ENCODE data around the gene MARCHF10. TPM values are rescaled to one million over a fixed set of nuclear protein-coding genes. Genes with fewer than 3 reads are reported as not detected.

MARCHF10 gene
- total and polyA plus RNA-seq, 8 donors: 0.52 to 3.6 (median 1.8) TPM

GRCh38 chr17:62712171-62712581, 95.9 kb downstream of the MARCHF10 start:
- Histone ChIP-seq H3K4me1 (no peaks in the 10 kb centered on the region), H3K36me3 (no peaks in the 10 kb centered on the region), H3K27me3 (no peaks in the 10 kb centered on the region), H3K27ac (no peak overlapping the region), H3K9me3 (peaks cover 0 to 7% of the 10 kb centered on the region in 2 donors), H3K4me3 (no peak overlapping the region)
- ATAC-seq (no peak), DNase-seq (no peak)
- TF ChIP-seq, protein P1, sequence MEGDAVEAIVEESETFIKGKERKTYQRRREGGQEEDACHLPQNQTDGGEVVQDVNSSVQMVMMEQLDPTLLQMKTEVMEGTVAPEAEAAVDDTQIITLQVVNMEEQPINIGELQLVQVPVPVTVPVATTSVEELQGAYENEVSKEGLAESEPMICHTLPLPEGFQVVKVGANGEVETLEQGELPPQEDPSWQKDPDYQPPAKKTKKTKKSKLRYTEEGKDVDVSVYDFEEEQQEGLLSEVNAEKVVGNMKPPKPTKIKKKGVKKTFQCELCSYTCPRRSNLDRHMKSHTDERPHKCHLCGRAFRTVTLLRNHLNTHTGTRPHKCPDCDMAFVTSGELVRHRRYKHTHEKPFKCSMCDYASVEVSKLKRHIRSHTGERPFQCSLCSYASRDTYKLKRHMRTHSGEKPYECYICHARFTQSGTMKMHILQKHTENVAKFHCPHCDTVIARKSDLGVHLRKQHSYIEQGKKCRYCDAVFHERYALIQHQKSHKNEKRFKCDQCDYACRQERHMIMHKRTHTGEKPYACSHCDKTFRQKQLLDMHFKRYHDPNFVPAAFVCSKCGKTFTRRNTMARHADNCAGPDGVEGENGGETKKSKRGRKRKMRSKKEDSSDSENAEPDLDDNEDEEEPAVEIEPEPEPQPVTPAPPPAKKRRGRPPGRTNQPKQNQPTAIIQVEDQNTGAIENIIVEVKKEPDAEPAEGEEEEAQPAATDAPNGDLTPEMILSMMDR (IDR thresholded peaks at IDR 0.05): no peak
- intact Hi-C loops (cut with DNase I): no loop called here

GRCh38 chr17:62708587-62708986, 99.5 kb downstream of the MARCHF10 start:
- Histone ChIP-seq H3K36me3 (no peaks in the 10 kb centered on the region), H3K4me3 (no peak overlapping the region), H3K4me1 (peaks cover 11 to 14% of the 10 kb centered on the region in 2 donors), H3K27me3 (peaks cover 0 to 17% of the 10 kb centered on the region in 2 donors), H3K27ac (no peak overlapping the region), H3K9me3 (peaks cover 0 to 7% of the 10 kb centered on the region in 2 donors)
- no peak for ATAC-seq
- intact Hi-C loops (cut with DNase I): no loop called here
- no peak for DNase-seq
- TF ChIP-seq, protein P1 (IDR thresholded peaks at IDR 0.05): no peak

- ATAC-seq: no peak
- intact Hi-C loops (cut with DNase I): no loop called here
- Histone ChIP-seq H3K36me3 (no peaks in the 10 kb centered on the region), H3K27me3 (peaks cover 0 to 17% of the 10 kb centered on the region in 2 donors), H3K9me3 (peaks cover 0 to 7% of the 10 kb centered on the region in 2 donors), H3K4me3 (no peak overlapping the region), H3K27ac (no peak overlapping the region), H3K4me1 (peaks cover 18 to 21% of the 10 kb centered on the region in 2 donors)
- TF ChIP-seq, protein P1 (IDR thresholded peaks at IDR 0.05): no peak
- DNase-seq: peak in 1 of 4 donors; percentile 20
Observed at GRCh38 chr17:62707425-62707739, 100.7 kb downstream of the MARCHF10 start.

DNA sequence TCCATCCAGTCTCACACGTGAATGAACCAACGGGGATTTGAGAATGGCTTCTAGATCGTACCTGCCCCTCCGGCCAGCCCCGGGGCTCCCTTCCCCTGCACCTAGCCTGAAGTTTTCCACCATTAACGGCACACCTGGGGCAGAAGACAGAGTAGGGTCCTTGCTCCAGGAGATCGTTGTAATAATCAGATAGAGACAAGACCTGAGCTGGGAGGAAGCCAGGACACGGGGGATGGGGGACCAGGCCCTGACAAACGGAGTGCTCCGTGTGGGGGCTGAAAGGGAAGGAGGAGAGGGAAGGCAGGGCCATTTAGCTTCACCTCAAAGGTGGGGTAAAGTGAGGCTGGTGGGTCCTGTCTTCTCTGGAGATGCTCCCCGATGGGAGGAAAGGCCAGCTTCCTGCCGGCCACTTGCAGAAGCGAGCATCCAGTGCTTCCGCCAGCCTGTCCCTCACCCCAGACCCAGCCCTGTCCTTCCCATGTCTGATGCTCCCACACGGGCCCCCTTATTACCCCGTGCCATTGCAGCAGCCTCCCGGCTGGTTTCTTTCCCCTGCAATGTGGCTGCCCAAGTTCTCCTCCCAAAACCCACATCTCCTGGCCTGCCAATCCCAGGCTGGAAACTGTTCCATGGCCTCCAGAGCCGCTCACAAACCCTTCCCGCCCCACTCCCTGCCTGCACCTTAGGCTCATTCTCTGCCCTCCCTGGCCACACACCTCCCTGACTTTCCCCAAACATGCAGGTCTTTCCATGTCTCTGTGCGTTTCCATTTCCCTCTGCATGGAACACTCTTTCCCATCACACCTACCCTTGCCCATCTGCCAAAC, 101.3 kb downstream of the MARCHF10 start:
- ATAC-seq (no peak), DNase-seq (peak in 1 of 4 donors; percentile 27)
- Histone ChIP-seq H3K36me3 (no peaks in the 10 kb centered on the region), H3K4me3 (no peak overlapping the region), H3K27me3 (peaks cover 0 to 17% of the 10 kb centered on the region in 2 donors), H3K9me3 (peaks cover 0 to 7% of the 10 kb centered on the region in 2 donors), H3K27ac (no peak overlapping the region), H3K4me1 (peaks cover 18 to 21% of the 10 kb centered on the region in 2 donors)
- TF ChIP-seq, protein P1 (IDR thresholded peaks at IDR 0.05): no peak
- intact Hi-C loops (cut with DNase I): no loop called here

- Histone ChIP-seq H3K27ac (no peak overlapping the region), H3K4me1 (peaks cover 18 to 21% of the 10 kb centered on the region in 2 donors), H3K4me3 (no peak overlapping the region), H3K9me3 (peaks cover 0 to 7% of the 10 kb centered on the region in 2 donors), H3K36me3 (no peaks in the 10 kb centered on the region), H3K27me3 (peaks cover 0 to 17% of the 10 kb centered on the region in 2 donors)
- no peak for ATAC-seq
- intact Hi-C loops (cut with DNase I): no loop called here
- peak in 3 of 4 donors; percentile 13 to 36 (median 24) for DNase-seq
- TF ChIP-seq, protein P1 (IDR thresholded peaks at IDR 0.05): no peak
Observed at GRCh38 chr17:62705778-62706597, 102.1 kb downstream of the MARCHF10 start.
